KG1 (cell line): Measurements from ENCODE around the gene SCTR.

Experiments
- DNase-seq: peaks from one replicate; lab custom pipeline; 2025; lab: John Stamatoyannopoulos, UW

Gene SCTR

DNA sequence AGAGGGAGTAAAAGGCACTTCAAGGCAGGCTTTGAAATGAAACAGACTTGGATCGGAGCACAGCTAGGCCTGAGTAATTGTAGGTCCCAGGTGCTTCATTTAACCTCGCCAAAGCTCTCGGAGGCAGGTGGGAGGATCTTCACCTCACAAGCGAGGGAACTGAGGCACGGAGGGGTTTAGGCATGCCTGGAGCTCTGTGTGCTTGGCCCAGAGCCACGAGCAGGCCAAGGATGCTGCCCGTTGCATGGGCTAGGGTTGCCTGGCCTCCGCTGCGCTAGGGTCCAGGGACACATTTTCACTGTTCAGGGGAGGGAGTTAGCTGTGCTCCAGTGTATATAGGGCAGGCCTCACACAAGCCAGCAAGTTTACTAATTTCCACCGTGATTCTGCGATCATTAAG, 81.4 kb downstream of the SCTR start:
- no peak for DNase-seq

DNA sequence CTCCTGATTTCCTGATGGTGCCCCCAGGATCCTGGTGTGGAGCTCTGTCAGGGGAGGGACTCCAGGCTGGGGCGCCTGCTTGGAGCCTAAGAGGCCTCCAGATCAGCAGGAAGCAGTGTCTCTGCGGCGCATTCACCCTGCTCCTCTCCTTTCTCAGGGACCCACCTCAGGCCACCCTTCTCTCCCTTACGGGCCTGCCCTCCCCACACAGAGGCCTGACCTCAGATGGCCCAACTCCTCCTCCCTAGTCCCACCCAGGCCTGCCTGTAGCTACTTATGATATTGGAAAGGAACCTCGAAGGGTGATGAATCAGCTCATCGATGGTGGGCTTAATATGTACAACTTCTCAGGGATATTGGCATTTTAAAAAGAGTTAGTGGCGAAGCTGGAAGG, 82.1 kb downstream of the SCTR start:
- DNase-seq: no peak

- no peak for DNase-seq
Observed at GRCh38 chr2:119441376-119442225, 82.7 kb downstream of the SCTR start.

GRCh38 chr2:119440873-119441272, 83.4 kb downstream of the SCTR start:
- DNase-seq: no peak

- DNase-seq: no peak
Observed at GRCh38 chr2:119440501-119440870, 83.8 kb downstream of the SCTR start.

- no peak for DNase-seq
Observed at GRCh38 chr2:119439574-119440500, 84.4 kb downstream of the SCTR start.

- no peak for DNase-seq
Observed at GRCh38 chr2:119438726-119439284, 85.5 kb downstream of the SCTR start.

- no peak for DNase-seq
Observed at GRCh38 chr2:119438128-119438656, 86.1 kb downstream of the SCTR start.

- no peak for DNase-seq
Observed at GRCh38 chr2:119436993-119437772, 87.1 kb downstream of the SCTR start.

GRCh38 chr2:119435953-119436297, 88.4 kb downstream of the SCTR start:
- no peak for DNase-seq

GRCh38 chr2:119435081-119435952, 89.0 kb downstream of the SCTR start:
- DNase-seq: no peak

- DNase-seq: no peak
Observed at GRCh38 chr2:119434664-119435063, 89.6 kb downstream of the SCTR start.

GRCh38 chr2:119433636-119434327, 90.5 kb downstream of the SCTR start:
- no peak for DNase-seq

DNA sequence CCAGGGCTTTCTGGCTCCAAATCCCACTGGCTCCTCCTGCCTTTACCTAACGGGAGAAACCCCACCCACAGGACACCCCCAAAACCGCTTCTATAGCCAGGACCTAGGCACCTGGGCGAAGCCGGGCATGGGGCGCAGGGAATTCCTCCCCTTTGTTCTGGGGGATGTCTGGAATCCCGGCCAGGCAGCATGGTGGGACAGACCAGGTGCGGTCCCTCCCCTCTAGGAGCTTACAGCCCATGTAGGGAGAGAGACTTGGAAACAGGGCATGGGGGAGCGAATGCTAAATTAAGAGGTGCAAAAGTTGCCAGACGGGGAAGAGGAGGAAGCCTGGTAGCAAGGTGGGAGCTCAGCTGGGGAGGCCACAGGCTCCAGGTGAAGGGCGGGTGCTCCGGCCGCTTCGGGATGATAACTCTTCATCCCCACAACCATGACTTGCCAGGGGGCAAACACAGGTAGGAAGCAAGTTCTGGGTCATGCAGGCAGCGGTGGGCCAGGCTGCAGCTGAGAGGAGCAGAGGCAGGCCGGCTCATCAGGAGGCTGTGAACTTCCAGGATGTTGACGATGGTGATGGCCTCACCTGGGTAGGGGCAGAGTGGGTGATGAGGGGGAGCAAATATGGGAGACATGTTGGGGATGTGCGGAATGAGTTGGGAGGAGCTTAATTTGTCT, 91.3 kb downstream of the SCTR start:
- no peak for DNase-seq

DNA sequence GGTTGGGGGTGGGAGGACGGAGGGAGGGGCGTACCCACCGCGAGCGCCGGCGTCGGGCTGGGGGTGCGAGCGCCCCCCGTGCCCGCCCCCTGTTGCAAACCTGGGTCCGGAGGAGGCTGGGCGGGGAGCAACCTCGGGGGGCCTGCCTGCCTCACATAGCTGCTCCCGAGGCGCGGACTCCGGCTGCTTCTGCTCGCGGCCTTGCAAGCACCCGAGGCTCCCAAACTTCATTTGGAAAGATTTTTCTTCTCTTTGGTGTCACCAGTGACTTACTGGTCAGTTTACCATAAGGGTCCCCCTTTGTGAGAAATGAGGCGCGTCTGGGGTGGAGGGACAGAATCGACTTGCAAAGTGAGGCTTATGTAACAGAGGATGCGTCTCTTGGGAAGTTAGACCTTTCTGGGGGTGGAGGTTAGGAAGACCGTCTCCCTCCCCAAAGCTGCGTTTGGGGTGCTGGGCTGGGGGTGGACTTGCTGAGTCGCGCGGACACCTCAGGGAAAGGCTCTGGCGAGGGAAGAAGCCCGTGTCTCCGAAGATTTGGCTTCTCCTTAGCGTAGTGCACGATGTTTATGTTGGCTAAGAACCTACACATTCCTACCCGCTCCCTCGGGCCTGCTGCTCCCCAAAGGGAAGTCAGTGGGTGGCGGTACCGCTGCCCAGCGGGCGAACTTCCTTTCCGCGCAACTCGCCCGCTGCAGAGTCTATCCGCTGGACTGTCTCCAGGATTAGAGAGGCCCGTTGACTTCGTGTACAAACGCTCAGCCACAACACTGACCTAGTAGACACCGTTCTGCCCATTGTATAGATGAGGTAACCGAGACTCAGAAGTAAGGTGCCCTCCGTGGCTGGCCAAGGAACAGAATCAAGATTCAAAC, 92.1 kb downstream of the SCTR start:
- DNase-seq: no peak

GRCh38 chr2:119431155-119431975, 92.9 kb downstream of the SCTR start, which contains the start of gene TMEM37:
Gene TMEM37, plus strand, starts transcription at chr2:119431854. Its CDS starts 50 bp downstream, at chr2:119431904.
- DNase-seq: no peak

DNA sequence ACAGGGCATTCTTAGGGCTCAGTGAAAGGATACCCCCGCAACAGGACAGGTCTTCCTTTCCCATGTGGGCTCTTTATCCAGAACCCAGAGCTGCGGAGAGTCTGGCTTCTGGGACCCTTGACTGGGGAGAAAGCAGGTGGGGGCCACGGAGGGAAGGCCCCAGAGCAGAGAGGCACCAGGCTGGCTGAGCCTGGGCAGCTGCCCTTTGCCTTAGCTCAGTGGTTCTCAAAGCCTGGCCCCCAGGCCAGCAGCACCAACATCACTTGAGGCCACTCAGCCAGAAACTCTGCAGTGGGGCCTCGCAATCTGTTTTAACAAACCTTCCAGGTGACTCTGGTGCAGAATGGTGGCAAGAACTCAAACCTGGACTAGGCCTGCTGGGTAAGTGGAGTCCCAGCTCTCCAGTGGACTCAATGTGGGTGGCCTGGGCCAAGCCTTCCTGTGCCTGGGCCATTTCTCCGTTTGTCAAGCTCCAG, 94.2 kb downstream of the SCTR start:
- no peak for DNase-seq
